GM13977 (cell line): ENCODE data around the gene ZNF469.

ENCODE experiments used
- DNase-seq: peaks from one replicate; pipeline ENCODE4 v3.0.0; 2012; ENCODE audit warnings: low spot score
- in situ Hi-C: fragments of 300-500 bp; cut with MboI; formaldehyde crosslinking; loops from one replicate; pipeline ENCODE4 v1.12.0; 2022; ENCODE audit warnings: low sequenced_read_pairs, low pct_unique_long_range_greater_than_20kb, mixed read lengths, inconsistent platforms; ENCODE audit not compliant: unreplicated experiment
- TF ChIP-seq, protein P1 (sequence below): IDR thresholded peaks from 2 replicates; pipeline ENCODE4 v1.5.1; 2012; ENCODE audit warnings: mild to moderate bottlenecking, control low read depth; ENCODE audit not compliant: insufficient read depth; ENCODE audit errors: extremely low read depth, missing control alignments

ZNF469 gene

DNA sequence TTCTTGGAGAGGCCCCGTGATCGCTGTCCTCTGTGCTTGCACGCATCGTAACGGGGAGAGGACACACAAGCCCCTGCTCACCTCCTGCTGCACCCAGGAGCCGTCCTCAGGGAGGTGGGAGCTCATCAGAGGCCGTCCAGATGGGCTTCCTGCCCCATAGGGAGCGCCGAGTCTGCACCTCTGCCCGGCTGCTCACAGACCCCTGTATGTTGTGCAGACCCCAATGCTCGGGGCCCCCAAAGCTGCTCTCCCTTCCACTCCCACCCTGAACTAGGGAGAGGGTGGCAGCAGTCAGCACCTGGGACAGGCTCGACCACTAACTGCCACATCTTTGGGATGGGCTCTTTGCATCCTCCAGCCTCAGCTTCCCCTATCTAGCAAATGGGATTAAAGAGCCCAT, 4.4 kb upstream of the ZNF469 start:
- DNase-seq = no peak
- TF ChIP-seq, protein P1, sequence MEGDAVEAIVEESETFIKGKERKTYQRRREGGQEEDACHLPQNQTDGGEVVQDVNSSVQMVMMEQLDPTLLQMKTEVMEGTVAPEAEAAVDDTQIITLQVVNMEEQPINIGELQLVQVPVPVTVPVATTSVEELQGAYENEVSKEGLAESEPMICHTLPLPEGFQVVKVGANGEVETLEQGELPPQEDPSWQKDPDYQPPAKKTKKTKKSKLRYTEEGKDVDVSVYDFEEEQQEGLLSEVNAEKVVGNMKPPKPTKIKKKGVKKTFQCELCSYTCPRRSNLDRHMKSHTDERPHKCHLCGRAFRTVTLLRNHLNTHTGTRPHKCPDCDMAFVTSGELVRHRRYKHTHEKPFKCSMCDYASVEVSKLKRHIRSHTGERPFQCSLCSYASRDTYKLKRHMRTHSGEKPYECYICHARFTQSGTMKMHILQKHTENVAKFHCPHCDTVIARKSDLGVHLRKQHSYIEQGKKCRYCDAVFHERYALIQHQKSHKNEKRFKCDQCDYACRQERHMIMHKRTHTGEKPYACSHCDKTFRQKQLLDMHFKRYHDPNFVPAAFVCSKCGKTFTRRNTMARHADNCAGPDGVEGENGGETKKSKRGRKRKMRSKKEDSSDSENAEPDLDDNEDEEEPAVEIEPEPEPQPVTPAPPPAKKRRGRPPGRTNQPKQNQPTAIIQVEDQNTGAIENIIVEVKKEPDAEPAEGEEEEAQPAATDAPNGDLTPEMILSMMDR = no peak

DNA sequence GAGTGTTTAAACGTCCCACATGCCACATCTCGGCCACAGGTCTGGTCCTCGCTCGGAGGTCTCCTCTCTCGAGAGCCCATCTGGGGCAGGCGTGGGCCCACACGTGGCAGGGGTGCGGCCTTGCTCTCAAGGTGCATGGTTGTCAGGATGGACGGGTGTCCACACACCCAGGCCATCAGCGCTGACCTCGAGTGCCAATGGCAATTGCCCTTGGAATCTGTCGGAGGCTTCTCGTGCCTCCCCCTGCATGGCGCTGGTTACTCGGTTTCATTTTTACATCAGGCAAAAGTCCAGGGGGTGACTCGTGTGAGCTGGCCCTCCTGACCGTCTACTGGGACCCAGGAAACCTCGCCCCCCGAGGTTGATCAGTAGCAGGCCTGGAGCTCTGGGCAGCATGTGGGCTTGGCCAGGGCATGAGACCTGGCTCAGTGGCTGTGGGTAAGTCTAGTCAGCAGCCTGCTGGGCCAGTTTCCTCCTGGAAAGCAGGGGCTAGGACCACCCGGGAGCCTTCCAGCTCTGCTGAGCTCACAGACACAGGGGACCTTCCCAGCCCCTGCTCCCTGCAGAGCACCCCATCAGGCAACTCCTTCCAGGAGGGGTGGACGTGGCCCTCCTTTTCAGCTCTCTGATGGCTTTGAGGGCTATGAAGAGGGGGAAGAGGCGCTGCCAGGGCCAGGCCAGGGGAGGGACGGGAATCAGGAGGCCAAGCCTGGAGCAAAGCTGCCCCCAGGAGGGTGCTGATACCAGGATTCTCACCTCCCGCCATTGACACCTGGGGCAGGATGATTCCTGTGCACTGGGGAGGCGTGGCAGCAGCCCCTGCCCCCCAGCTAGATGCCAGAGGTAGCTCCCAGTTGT, 3.7 kb upstream of the ZNF469 start:
- no peak for DNase-seq
- in situ Hi-C loops = no loop called here
- TF ChIP-seq, protein P1 = no peak

More for the DNA sequence above, 4.4 kb upstream of the ZNF469 start:
- in situ Hi-C loops = no loop called here

DNA sequence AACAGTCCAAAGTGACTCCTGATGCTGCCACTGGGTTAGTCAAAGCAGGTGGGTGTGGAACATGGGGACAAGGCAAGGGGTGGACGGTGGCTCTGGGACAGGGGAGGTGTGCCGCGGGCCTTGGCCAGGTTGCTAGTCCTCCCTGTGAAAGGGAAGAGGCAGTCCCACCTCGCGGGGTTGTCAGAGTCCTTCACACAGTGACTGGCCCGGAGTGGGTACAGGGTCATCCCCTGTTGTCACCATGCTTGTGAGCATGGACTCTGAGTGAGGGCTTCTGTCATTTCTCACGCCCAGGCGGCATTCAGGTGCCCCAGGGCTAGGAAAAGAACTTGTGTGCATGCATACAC, 3.1 kb upstream of the ZNF469 start:
- no peak for DNase-seq
- in situ Hi-C loops = no loop called here
- TF ChIP-seq, protein P1 = no peak

DNA sequence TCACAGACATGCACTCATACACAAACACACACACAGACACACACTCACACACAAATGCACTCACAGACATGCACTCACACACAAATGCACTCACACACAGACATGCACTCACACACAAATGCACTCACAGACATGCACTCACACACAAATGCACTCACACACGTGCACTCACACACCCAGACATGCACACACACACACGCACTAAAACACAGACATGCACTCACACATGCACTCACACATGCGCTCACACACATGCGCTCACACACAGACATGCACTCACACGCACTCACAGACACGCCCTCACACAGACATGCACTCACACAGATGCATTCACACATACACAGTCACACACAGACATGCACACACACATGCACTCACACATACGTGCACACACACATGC, 2.7 kb upstream of the ZNF469 start:
- no peak for DNase-seq
- in situ Hi-C loops = no loop called here

DNA sequence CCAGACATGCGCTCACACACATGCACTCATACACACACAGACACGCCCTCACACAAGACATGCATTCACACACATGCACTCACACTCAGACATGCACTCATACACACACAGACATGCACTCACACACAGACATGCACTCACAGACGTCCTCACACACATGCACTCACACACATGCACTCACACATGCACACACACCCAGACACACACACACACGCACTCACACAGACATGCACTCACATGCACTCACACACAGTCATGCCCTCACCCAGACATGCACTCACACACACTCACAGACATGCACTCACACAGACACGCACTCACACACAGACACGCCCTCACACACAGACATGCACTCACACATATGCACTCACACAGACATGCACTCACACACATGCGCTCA, 2.1 kb upstream of the ZNF469 start:
- in situ Hi-C loops = no loop called here

More for the DNA sequence above, 2.7 kb upstream of the ZNF469 start:
- TF ChIP-seq, protein P1 = no peak

DNA sequence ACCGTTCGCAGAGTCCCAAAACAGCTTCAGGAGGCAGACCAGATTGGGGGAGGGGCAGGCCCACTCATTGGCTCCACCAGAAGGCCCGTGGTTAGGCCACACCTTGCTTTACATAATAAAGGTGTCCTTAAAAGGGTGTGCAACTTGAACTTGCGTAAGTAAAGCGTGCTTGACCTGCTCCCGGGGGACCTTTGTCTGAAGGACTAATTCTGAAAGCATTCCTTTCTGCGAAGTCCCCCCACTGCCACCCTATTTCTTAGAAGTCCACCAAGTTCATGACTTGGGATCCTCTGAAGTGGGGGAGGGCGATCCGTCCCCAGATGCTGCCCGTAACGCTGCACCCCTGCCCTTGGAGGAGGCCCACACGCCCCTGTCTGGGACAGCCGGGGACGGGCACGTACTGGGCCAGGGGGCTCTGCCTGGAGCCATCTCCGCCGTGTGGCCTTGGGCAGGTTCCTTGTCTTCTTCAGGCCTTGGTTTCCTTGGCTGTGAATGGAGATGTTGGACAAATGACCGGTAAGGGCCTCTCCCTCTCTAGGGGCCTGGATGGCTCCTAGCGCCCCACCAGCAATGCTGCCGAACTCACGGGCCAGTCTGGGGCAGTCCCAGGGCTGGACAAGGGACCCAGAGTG, 823 bp upstream of the ZNF469 start:
- no peak for DNase-seq
- in situ Hi-C loops = no loop called here
- TF ChIP-seq, protein P1 = no peak

More for the DNA sequence above, 2.1 kb upstream of the ZNF469 start:
- DNase-seq = no peak
- TF ChIP-seq, protein P1 = no peak
